NCI-H1417 treated with DMSO at 0.1 percent for 48 hours (cell line): ENCODE data around the gene GPC5.

Source experiments
- DNase-seq: peaks from one replicate; lab custom pipeline; 2025; lab: John Stamatoyannopoulos, UW

GPC5 gene

GRCh38 chr13:91710733-91711132, 312.3 kb downstream of the GPC5 start:
- DNase-seq, result no peak

GRCh38 chr13:91714855-91715254, 316.4 kb downstream of the GPC5 start:
- DNase-seq, result no peak

- no peak for DNase-seq
Observed at GRCh38 chr13:91716436-91717065, 318.1 kb downstream of the GPC5 start.

GRCh38 chr13:91719033-91719432, 320.6 kb downstream of the GPC5 start:
- DNase-seq, result no peak

DNA sequence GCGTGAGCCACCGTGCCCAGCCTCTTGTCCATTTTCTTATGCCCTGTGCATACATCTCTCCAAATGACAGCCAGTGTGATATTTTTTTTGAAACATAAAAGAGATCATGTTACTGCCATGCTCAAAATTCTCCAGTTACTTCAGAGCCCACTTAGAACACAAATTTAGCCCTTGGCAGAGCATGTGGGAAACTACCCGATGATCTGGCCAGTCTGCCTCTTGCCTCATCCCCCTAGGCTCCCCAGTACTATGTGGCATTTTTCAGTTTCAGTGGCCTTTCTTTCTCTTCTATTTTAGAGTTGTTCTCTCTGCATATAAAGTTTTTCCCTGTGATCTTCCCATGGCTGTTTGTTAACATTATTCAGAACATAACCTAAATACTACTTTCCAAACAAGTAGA, 323.0 kb downstream of the GPC5 start:
- no peak for DNase-seq

- peak; percentile 46 for DNase-seq
Observed at GRCh38 chr13:91722267-91722884, 324.0 kb downstream of the GPC5 start.

DNA sequence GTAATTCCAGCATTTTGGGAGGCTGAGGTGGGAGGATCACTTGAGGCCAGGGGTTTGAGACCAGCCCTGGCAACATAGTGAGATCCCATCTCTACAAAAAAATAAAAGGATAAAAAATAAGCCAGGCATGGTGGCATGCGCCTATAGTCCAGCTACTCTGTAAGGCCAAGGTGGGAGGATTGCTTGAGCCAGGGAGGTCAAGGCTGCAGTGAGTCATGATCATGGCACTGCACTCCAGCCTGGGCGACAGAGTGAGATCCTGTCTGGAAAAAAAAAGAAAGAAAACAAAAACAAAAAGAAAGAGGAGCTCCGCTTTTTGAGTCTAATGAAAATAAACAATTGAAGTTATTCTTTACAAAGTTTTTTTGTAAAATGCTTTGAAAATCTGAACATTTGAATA, 326.2 kb downstream of the GPC5 start:
- no peak for DNase-seq

GRCh38 chr13:91725646-91726045, 327.2 kb downstream of the GPC5 start:
- no peak for DNase-seq

DNA sequence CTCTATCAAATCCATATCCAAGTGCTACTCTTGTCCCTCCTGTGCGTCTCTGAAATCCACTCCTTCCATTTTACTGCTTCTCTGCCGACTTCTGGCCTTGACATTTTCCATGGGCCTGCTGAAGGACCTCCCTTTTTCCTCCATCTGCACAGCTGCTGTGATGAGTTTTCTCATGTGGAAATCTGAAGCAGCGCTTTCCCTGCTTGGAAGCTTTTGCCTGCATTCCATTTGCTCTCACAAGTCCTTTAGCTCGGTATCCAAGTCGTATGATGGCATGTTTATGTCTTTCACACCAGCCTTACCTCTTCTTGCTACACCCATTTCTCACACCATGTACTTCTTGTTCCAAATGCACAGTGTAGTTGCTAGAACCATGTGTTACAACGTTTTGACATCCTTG, 328.2 kb downstream of the GPC5 start:
- DNase-seq, result no peak

- no peak for DNase-seq
Observed at GRCh38 chr13:91729859-91730258, 331.4 kb downstream of the GPC5 start.

- no peak for DNase-seq
Observed at GRCh38 chr13:91739751-91740150, 341.3 kb downstream of the GPC5 start.

GRCh38 chr13:91740756-91741155, 342.3 kb downstream of the GPC5 start:
- DNase-seq, result peak; percentile 48

DNA sequence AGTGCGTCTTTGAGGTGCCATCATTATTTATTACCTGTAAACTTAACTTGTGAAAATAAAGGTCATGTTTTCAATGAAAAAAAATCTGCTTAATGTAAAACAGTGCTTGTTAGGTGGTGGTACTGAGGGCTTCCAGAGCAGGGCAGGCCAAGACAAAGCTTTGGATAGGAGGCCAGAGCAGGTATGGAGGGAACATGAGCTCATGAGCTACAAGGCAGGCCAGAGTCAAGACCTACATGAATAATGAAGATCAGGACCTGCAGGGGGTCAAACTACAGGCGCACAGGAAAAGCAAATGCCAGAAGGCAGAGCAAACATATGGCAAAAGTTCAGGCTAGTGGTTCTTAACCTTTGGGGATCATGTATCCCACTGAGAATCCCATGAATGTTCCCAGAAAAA, 343.5 kb downstream of the GPC5 start:
- DNase-seq, result no peak

DNA sequence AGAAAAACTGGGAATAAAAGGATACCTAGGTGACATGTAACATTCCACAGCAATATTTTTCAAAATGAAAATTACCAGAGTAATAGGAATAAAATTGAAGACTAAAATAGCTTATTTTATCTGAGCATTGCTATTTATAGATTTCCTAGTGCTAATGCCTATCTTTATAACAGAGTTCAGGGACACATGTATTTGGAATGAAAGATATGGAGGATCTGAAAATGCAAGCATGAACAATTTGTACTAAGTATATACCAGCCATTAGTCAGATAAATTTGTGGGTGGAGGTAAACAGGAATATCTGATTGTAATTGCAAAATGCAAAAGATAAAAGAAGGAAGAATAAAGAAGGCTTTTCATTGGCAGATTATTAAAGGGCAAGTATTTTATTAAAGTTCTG, 345.9 kb downstream of the GPC5 start:
- DNase-seq, result no peak

DNA sequence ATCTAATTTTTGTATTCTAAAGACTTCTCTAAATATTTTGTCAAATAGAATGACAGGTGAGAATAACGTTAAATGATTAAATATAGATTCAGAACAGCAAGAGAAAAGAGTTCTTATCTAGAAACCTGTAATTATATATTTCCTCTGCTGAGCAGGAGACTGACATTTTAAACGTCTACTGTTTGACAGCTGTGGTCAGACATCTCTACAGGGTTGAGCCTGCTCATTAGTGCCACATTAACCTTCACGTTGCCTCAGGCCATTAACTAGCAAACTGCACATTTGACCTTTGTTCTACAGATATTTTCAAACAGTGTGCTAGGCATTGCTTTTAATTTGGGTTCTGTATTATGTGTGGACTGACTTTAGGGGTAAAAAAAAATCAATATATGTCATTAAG, 347.5 kb downstream of the GPC5 start:
- DNase-seq, result peak; percentile 95

DNA sequence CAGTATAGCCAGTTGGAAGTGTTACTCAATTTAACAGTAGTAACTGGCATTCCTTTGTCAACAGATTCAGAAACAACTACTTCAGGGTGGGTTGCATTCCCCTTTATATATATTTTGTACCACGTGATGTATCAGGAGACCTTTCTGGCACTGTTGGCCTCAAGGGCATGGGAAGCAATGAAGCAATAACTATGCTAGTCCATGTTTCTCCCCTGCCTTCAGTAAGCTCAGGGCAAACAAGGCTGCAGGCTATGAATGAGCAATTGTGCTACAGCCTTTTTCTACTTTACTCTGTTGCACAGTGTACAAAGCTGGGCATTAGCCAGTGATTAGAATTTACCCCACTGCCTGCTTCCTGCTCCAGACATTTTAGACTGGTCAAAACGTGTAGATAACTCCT, 348.8 kb downstream of the GPC5 start:
- DNase-seq, result no peak

- DNase-seq, result no peak
Observed at GRCh38 chr13:91748416-91749089, 350.1 kb downstream of the GPC5 start.

GRCh38 chr13:91758724-91759123, 360.3 kb downstream of the GPC5 start:
- DNase-seq, result no peak

DNA sequence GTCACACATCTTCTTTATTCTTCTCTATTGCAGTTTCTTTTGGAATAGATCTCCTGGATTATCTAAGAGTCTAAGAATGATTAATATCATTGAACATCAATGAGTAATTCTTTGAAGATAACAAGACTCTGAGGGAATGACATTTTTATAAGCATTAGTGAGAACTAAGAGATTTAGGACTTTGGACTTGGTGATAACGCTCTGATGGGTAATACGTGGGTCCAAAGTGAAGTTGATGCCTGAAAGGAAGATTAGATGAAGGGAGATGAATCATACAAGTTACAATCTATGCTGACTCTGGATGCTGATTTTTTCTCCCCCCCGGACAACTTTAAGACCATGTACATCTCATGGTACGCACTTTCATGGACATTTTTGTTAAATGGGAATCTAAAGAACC, 364.5 kb downstream of the GPC5 start:
- no peak for DNase-seq

DNA sequence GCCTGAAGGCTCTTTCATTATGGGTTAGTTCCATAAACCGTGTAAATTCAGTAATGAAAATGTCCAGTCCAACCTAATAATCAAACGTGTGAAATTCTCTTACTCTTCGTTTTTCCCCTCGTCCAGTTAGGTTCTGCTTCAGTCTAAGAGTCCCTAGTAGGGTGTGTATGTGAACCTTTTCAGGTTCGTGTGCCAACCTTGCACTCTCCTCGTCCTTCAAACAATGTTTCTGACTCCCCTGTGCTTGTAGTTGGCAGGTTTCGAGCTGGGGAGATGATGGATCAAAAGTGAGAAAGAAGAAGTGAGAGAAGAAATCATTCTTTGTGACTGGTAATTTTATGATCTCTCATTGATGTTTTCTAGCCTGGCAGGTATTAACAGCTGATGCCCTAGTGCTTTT, 366.1 kb downstream of the GPC5 start:
- DNase-seq, result no peak

- no peak for DNase-seq
Observed at GRCh38 chr13:91767651-91768050, 369.2 kb downstream of the GPC5 start.

- DNase-seq, result no peak
Observed at GRCh38 chr13:91768746-91769145, 370.3 kb downstream of the GPC5 start.

GRCh38 chr13:91771229-91771628, 372.8 kb downstream of the GPC5 start:
- no peak for DNase-seq
